ENCODE results near the gene INPP4B.
A peak's percentile ranks its signal among the peaks of the same experiment; 100 is the strongest.

Gene INPP4B

DNA sequence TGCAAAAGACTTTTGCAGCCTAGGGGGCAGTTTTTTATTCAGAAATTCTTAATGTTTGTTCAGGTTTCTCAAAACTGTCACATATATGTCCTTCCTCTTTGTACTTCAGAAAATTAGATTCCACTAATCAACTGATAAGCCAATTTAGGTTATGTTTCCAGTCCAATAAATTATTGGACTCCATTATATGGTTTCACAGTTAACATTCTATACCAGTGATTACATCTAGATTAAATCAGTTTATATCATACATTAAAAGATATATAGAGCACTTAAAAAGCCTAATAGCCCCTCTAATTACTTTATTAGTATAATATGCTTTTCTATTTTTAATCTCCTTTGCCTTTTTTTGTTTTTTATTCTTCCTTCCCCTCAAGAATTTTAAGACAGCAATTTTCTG is 434.1 kb downstream of the INPP4B start:
- H4K91ac ChIP-seq (ENCODE audit: low read length): no peak overlapping the region
- DNase-seq: no peak
- H2BK5ac ChIP-seq (ENCODE audit: low read depth, low read length, poor library complexity, severe bottlenecking): no peak overlapping the region
- no peak overlapping the region for H2BK12ac ChIP-seq (ENCODE audit: low read length in 2 of 2)
- H3K14ac ChIP-seq (ENCODE audit: low read length in 2 of 2): no peak overlapping the region
- no peak overlapping the region for H3K4me3 ChIP-seq (ENCODE audit: insufficient read depth in 1 of 2, low read depth in 1 of 2, low read length in 2 of 2)
- peaks cover 3% of the 10 kb centered on the region for H3K4me1 ChIP-seq (ENCODE audit: control insufficient read depth, insufficient read depth, low read depth, low read length)
- no peak overlapping the region for H3K4me2 ChIP-seq (ENCODE audit: low read length, poor library complexity, severe bottlenecking)
- H3K27ac ChIP-seq (ENCODE audit: low read length, poor library complexity, severe bottlenecking): no peak overlapping the region
- H3K23ac ChIP-seq (ENCODE audit: low read length in 2 of 2): no peak overlapping the region
- no peak overlapping the region for H3K18ac ChIP-seq (ENCODE audit: low read depth in 1 of 2, low read length in 2 of 2)
- no peak overlapping the region for H2BK120ac ChIP-seq (ENCODE audit: low read depth, low read length)
- H3K9ac ChIP-seq (ENCODE audit: low read length): no peak overlapping the region
- H3K79me1 ChIP-seq (replicated peaks; ENCODE audit: low read length, poor library complexity, severe bottlenecking): no peaks in the 10 kb centered on the region
- no peaks in the 10 kb centered on the region for H3K27me3 ChIP-seq (ENCODE audit: control insufficient read depth in 1 of 2, insufficient read depth in 1 of 2, low read length in 2 of 2)
- no peak overlapping the region for H2BK15ac ChIP-seq (ENCODE audit: low read depth, poor library complexity, severe bottlenecking)
- no peaks in the 10 kb centered on the region for H3K9me3 ChIP-seq (ENCODE audit: control insufficient read depth, low read length)
- no peak overlapping the region for H3K4ac ChIP-seq (ENCODE audit: low read depth in 1 of 2, low read length in 2 of 2)
- H2AFZ ChIP-seq (ENCODE audit: low read depth, low read length): no peak overlapping the region
- H3K36me3 ChIP-seq (ENCODE audit: control insufficient read depth in 1 of 2, insufficient read depth in 2 of 2, low read depth in 1 of 2, low read length in 2 of 2): no peaks in the 10 kb centered on the region
- H2AK5ac ChIP-seq (ENCODE audit: low read length, severe bottlenecking): no peak overlapping the region
- no peak overlapping the region for H4K8ac ChIP-seq (ENCODE audit: low read length)

DNA sequence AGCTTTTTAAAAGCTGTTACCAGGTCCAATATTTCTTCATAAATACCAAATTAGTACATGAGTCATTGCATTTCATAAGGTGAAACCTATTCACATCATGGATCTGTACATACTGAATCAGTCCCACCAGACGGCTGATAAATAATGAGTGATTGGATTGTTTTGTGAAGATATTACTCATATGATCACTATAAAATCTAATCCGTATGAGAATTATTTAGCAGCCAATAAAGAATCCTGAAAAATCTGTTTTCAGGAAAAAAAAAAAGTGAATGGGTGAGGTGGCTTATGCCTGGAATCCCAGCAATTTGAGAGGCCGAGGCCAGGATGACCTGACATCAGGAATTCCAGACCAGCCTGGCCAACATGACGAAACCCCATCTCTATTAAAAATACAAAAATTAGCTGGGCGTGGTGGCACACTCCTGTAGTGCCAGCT is 438.1 kb downstream of the INPP4B start:
- Histone ChIP-seq H3K9me3 (ENCODE audit: control insufficient read depth, low read length) (no peaks in the 10 kb centered on the region), H2BK120ac (ENCODE audit: low read depth, low read length) (no peak overlapping the region), H4K91ac (ENCODE audit: low read length) (no peak overlapping the region), H2AFZ (ENCODE audit: low read depth, low read length) (no peak overlapping the region), H4K8ac (ENCODE audit: low read length) (no peak overlapping the region), H3K4me2 (ENCODE audit: low read length, poor library complexity, severe bottlenecking) (no peak overlapping the region), H2BK12ac (ENCODE audit: low read length in 2 of 2) (no peak overlapping the region), H3K36me3 (ENCODE audit: control insufficient read depth in 1 of 2, insufficient read depth in 2 of 2, low read depth in 1 of 2, low read length in 2 of 2) (no peaks in the 10 kb centered on the region), H3K18ac (ENCODE audit: low read depth in 1 of 2, low read length in 2 of 2) (no peak overlapping the region), H3K27ac (ENCODE audit: low read length, poor library complexity, severe bottlenecking) (peak overlapping the region; percentile 86), H2BK15ac (ENCODE audit: low read depth, poor library complexity, severe bottlenecking) (no peak overlapping the region), H3K9ac (ENCODE audit: low read length) (peak overlapping the region; percentile 7), H3K79me1 (replicated peaks; ENCODE audit: low read length, poor library complexity, severe bottlenecking) (no peaks in the 10 kb centered on the region), H3K4me3 (ENCODE audit: insufficient read depth in 1 of 2, low read depth in 1 of 2, low read length in 2 of 2) (no peak overlapping the region), H2BK5ac (ENCODE audit: low read depth, low read length, poor library complexity, severe bottlenecking) (no peak overlapping the region), H3K4ac (ENCODE audit: low read depth in 1 of 2, low read length in 2 of 2) (no peak overlapping the region), H3K4me1 (ENCODE audit: control insufficient read depth, insufficient read depth, low read depth, low read length) (peaks cover 6% of the 10 kb centered on the region), H3K14ac (ENCODE audit: low read length in 2 of 2) (no peak overlapping the region), H3K27me3 (ENCODE audit: control insufficient read depth in 1 of 2, insufficient read depth in 1 of 2, low read length in 2 of 2) (no peaks in the 10 kb centered on the region), H3K23ac (ENCODE audit: low read length in 2 of 2) (no peak overlapping the region), H2AK5ac (ENCODE audit: low read length, severe bottlenecking) (no peak overlapping the region)
- DNase-seq: no peak
- WGBS: 62% methylated on average over 3 of the region's 5 CpGs

DNA sequence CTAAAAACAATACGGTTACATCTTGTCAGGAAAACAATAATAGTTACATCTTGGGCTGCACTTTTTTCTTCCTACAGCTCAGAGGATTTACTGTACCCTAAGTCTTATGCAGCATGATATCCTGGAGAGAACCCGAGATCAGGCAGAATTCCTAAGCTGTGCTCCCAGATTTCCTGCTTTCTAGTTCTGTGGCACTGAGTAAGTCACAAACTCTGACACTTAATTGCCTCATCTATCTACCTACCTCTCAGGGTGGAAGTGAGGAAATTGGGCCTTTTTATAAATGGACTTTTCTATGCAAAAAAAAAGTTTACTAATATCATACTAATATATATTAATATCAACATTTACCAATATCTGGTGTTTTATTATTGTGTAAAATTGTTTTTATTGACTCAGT is 438.5 kb downstream of the INPP4B start:
- Histone ChIP-seq H3K4me2 (ENCODE audit: low read length, poor library complexity, severe bottlenecking) (no peak overlapping the region), H3K36me3 (ENCODE audit: control insufficient read depth in 1 of 2, insufficient read depth in 2 of 2, low read depth in 1 of 2, low read length in 2 of 2) (no peaks in the 10 kb centered on the region), H3K27me3 (ENCODE audit: control insufficient read depth in 1 of 2, insufficient read depth in 1 of 2, low read length in 2 of 2) (no peaks in the 10 kb centered on the region), H3K4me3 (ENCODE audit: insufficient read depth in 1 of 2, low read depth in 1 of 2, low read length in 2 of 2) (no peak overlapping the region), H3K79me1 (replicated peaks; ENCODE audit: low read length, poor library complexity, severe bottlenecking) (no peaks in the 10 kb centered on the region), H2BK12ac (ENCODE audit: low read length in 2 of 2) (no peak overlapping the region), H2BK5ac (ENCODE audit: low read depth, low read length, poor library complexity, severe bottlenecking) (peak overlapping the region; percentile 82), H2BK15ac (ENCODE audit: low read depth, poor library complexity, severe bottlenecking) (no peak overlapping the region), H3K23ac (ENCODE audit: low read length in 2 of 2) (no peak overlapping the region), H2AFZ (ENCODE audit: low read depth, low read length) (no peak overlapping the region), H3K4me1 (ENCODE audit: control insufficient read depth, insufficient read depth, low read depth, low read length) (peaks cover 6% of the 10 kb centered on the region), H3K9ac (ENCODE audit: low read length) (peak overlapping the region; percentile 7), H3K14ac (ENCODE audit: low read length in 2 of 2) (no peak overlapping the region), H3K27ac (ENCODE audit: low read length, poor library complexity, severe bottlenecking) (peak overlapping the region; percentile 99), H4K8ac (ENCODE audit: low read length) (no peak overlapping the region), H2BK120ac (ENCODE audit: low read depth, low read length) (no peak overlapping the region), H2AK5ac (ENCODE audit: low read length, severe bottlenecking) (peak overlapping the region; percentile 85), H3K18ac (ENCODE audit: low read depth in 1 of 2, low read length in 2 of 2) (no peak overlapping the region), H3K9me3 (ENCODE audit: control insufficient read depth, low read length) (no peaks in the 10 kb centered on the region), H4K91ac (ENCODE audit: low read length) (no peak overlapping the region), H3K4ac (ENCODE audit: low read depth in 1 of 2, low read length in 2 of 2) (no peak overlapping the region)
- no peak for DNase-seq
- whole genome bisulfite sequencing: 78% methylated on average over 2 of the region's 2 CpGs

DNA sequence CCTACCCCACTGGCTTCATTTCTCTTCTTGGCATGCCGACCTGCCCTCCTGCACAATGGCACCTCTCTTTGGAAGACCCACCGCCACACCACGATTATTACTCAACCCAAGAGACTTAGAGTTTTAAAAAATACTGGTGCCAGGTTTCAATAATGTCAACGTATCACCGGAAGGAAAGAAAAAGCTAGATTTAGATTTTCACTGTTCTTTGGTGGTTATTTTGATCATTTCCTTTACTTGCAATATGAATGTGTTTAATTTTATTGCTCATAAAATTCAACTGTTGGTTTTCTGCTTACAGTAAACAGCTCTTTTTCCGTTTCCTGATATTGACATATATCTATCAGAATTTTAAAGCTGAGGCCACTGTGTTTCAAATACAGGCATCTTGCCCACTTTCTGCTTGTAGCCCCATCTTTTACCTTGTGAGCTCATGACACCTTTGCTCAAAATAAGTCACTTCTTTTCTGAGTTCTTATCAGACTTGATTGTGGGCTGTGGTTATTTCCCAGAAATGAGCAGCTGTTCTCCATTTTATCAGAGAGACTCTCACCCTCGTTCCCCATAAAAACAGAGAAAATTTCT is 439.1 kb downstream of the INPP4B start:
- peaks cover 6% of the 10 kb centered on the region for H3K4me1 ChIP-seq (ENCODE audit: control insufficient read depth, insufficient read depth, low read depth, low read length)
- H4K91ac ChIP-seq (ENCODE audit: low read length): no peak overlapping the region

More for the DNA sequence above, 439.1 kb downstream of the INPP4B start:
- peak overlapping the region in 1 of 2 experiments; percentile 43 for H3K18ac ChIP-seq (ENCODE audit: low read depth in 1 of 2, low read length in 2 of 2)
- H2BK12ac ChIP-seq (ENCODE audit: low read length in 2 of 2): no peak overlapping the region
- H4K8ac ChIP-seq (ENCODE audit: low read length): no peak overlapping the region
- H2BK5ac ChIP-seq (ENCODE audit: low read depth, low read length, poor library complexity, severe bottlenecking): peak overlapping the region; percentile 70
- WGBS: 94% methylated on average over 6 of the region's 7 CpGs
- DNase-seq: no peak
- H3K9ac ChIP-seq (ENCODE audit: low read length): peak overlapping the region; percentile 7
- H3K27me3 ChIP-seq (ENCODE audit: control insufficient read depth in 1 of 2, insufficient read depth in 1 of 2, low read length in 2 of 2): no peaks in the 10 kb centered on the region
- no peak overlapping the region for H2BK15ac ChIP-seq (ENCODE audit: low read depth, poor library complexity, severe bottlenecking)
- no peaks in the 10 kb centered on the region for H3K79me1 ChIP-seq (replicated peaks; ENCODE audit: low read length, poor library complexity, severe bottlenecking)
- no peak overlapping the region for H2AFZ ChIP-seq (ENCODE audit: low read depth, low read length)
- H3K4me3 ChIP-seq (ENCODE audit: insufficient read depth in 1 of 2, low read depth in 1 of 2, low read length in 2 of 2): no peak overlapping the region
- H3K9me3 ChIP-seq (ENCODE audit: control insufficient read depth, low read length): no peaks in the 10 kb centered on the region
- H3K27ac ChIP-seq (ENCODE audit: low read length, poor library complexity, severe bottlenecking): peak overlapping the region; percentile 99
- peak overlapping the region; percentile 99 for H2AK5ac ChIP-seq (ENCODE audit: low read length, severe bottlenecking)
- H3K4me2 ChIP-seq (ENCODE audit: low read length, poor library complexity, severe bottlenecking): no peak overlapping the region
- H3K36me3 ChIP-seq (ENCODE audit: control insufficient read depth in 1 of 2, insufficient read depth in 2 of 2, low read depth in 1 of 2, low read length in 2 of 2): no peaks in the 10 kb centered on the region
- peak overlapping the region; percentile 34 for H2BK120ac ChIP-seq (ENCODE audit: low read depth, low read length)
- H3K14ac ChIP-seq (ENCODE audit: low read length in 2 of 2): no peak overlapping the region
- H3K4ac ChIP-seq (ENCODE audit: low read depth in 1 of 2, low read length in 2 of 2): no peak overlapping the region
- H3K23ac ChIP-seq (ENCODE audit: low read length in 2 of 2): no peak overlapping the region

Data from mesenchymal stem cell (in vitro differentiated cells and primary cell).